HUES48 (cell line): ENCODE data around the gene VAMP1.

Experiments
- H3K27ac ChIP-seq: one replicate; pipeline ENCODE4 v1.7.0; 2013; ENCODE audit warnings: low read depth, low read length, inconsistent platforms
- H3K27me3 ChIP-seq: 2 replicates; pipeline ENCODE4 v1.6.1; 2013; ENCODE audit warnings: mild to moderate bottlenecking, low read length; ENCODE audit not compliant: control insufficient read depth, insufficient read depth
- H3K36me3 ChIP-seq: 2 replicates; pipeline ENCODE4 v1.6.1; 2013; ENCODE audit warnings: low read length; ENCODE audit not compliant: control insufficient read depth, insufficient read depth
- H3K4me1 ChIP-seq: 2 replicates; pipeline ENCODE4 v1.6.1; 2013; ENCODE audit warnings: mild to moderate bottlenecking, low read length; ENCODE audit not compliant: control insufficient read depth, insufficient read depth
- H3K4me3 ChIP-seq: 2 replicates; pipeline ENCODE4 v1.5.1; 2013; ENCODE audit warnings: mild to moderate bottlenecking, low read depth, low read length
- H3K9ac ChIP-seq: 2 replicates; pipeline ENCODE4 v1.6.1; 2013; ENCODE audit warnings: mild to moderate bottlenecking, low read depth, low read length, moderate library complexity
- H3K9me3 ChIP-seq: 2 replicates; pipeline ENCODE4 v1.6.1; 2013; ENCODE audit warnings: low read length; ENCODE audit not compliant: control insufficient read depth, insufficient read depth

The VAMP1 gene

GRCh38 chr12:6444704-6445688 lies 25.5 kb downstream of the VAMP1 start, which contains the start of gene CD27:
Gene CD27, plus strand, starts transcription at chr12:6444955. Its CDS starts 141 bp downstream, at chr12:6445096.
- no peaks in the 10 kb centered on the region for H3K9me3 ChIP-seq
- H3K36me3 ChIP-seq = no peaks in the 10 kb centered on the region
- H3K27ac ChIP-seq = no peak within 1 kb of the TSS
- H3K4me1 ChIP-seq = peaks cover 2% of the 10 kb centered on the region; the same call in 1 of the 2 replicates
- H3K9ac ChIP-seq = no peak within 1 kb of the TSS
- no peaks in the 10 kb centered on the region for H3K27me3 ChIP-seq
- no peak within 1 kb of the TSS for H3K4me3 ChIP-seq

- Histone ChIP-seq H3K4me3 (no peak overlapping the region), H3K9ac (no peak overlapping the region), H3K27me3 (no peaks in the 10 kb centered on the region), H3K36me3 (no peaks in the 10 kb centered on the region), H3K4me1 (no peaks in the 10 kb centered on the region), H3K27ac (no peak overlapping the region), H3K9me3 (no peaks in the 10 kb centered on the region)
Observed at GRCh38 chr12:6444031-6444430, 26.4 kb downstream of the VAMP1 start.

- Histone ChIP-seq H3K27ac (no peak overlapping the region), H3K9me3 (no peaks in the 10 kb centered on the region), H3K27me3 (no peaks in the 10 kb centered on the region), H3K36me3 (no peaks in the 10 kb centered on the region), H3K4me1 (no peaks in the 10 kb centered on the region), H3K4me3 (no peak overlapping the region), H3K9ac (no peak overlapping the region)
Observed at GRCh38 chr12:6443361-6443983, 27.0 kb downstream of the VAMP1 start.

GRCh38 chr12:6442836-6443235 lies 27.6 kb downstream of the VAMP1 start:
- Histone ChIP-seq H3K4me3 (no peak overlapping the region), H3K9ac (no peak overlapping the region), H3K9me3 (no peaks in the 10 kb centered on the region), H3K4me1 (no peaks in the 10 kb centered on the region), H3K36me3 (no peaks in the 10 kb centered on the region), H3K27me3 (no peaks in the 10 kb centered on the region), H3K27ac (no peak overlapping the region)

GRCh38 chr12:6440391-6440790 lies 30.1 kb downstream of the VAMP1 start:
- no peak overlapping the region for H3K9ac ChIP-seq
- H3K36me3 ChIP-seq = no peaks in the 10 kb centered on the region
- no peaks in the 10 kb centered on the region for H3K9me3 ChIP-seq
- H3K4me1 ChIP-seq = no peaks in the 10 kb centered on the region
- H3K27ac ChIP-seq = no peak overlapping the region
- H3K4me3 ChIP-seq = no peak overlapping the region
- no peaks in the 10 kb centered on the region for H3K27me3 ChIP-seq

- H3K36me3 ChIP-seq = no peaks in the 10 kb centered on the region
- H3K9ac ChIP-seq = no peak overlapping the region
- no peaks in the 10 kb centered on the region for H3K27me3 ChIP-seq
- no peak overlapping the region for H3K4me3 ChIP-seq
- peaks cover 15% of the 10 kb centered on the region for H3K4me1 ChIP-seq
- H3K27ac ChIP-seq = no peak overlapping the region
- no peaks in the 10 kb centered on the region for H3K9me3 ChIP-seq
Observed at GRCh38 chr12:6438345-6438744, 32.1 kb downstream of the VAMP1 start.

GRCh38 chr12:6437586-6437985 lies 32.9 kb downstream of the VAMP1 start:
- Histone ChIP-seq H3K9ac (no peak overlapping the region), H3K36me3 (no peaks in the 10 kb centered on the region), H3K27ac (no peak overlapping the region), H3K27me3 (no peaks in the 10 kb centered on the region), H3K9me3 (no peaks in the 10 kb centered on the region), H3K4me3 (no peak overlapping the region), H3K4me1 (peaks cover 17% of the 10 kb centered on the region)

- no peak overlapping the region for H3K27ac ChIP-seq
- no peak overlapping the region for H3K9ac ChIP-seq
- H3K4me1 ChIP-seq = peaks cover 17% of the 10 kb centered on the region
Observed at GRCh38 chr12:6435961-6436715, 34.3 kb downstream of the VAMP1 start.

GRCh38 chr12:6434205-6435140 lies 36.0 kb downstream of the VAMP1 start:
- Histone ChIP-seq H3K4me3 (no peak overlapping the region), H3K27me3 (no peaks in the 10 kb centered on the region), H3K4me1 (peaks cover 17% of the 10 kb centered on the region), H3K9ac (no peak overlapping the region), H3K27ac (no peak overlapping the region), H3K36me3 (no peaks in the 10 kb centered on the region), H3K9me3 (no peaks in the 10 kb centered on the region)

More at GRCh38 chr12:6435961-6436715, 34.3 kb downstream of the VAMP1 start:
- no peaks in the 10 kb centered on the region for H3K36me3 ChIP-seq
- no peaks in the 10 kb centered on the region for H3K27me3 ChIP-seq
- H3K4me3 ChIP-seq = no peak overlapping the region
- no peaks in the 10 kb centered on the region for H3K9me3 ChIP-seq

- H3K9me3 ChIP-seq = no peaks in the 10 kb centered on the region
- no peak overlapping the region for H3K4me3 ChIP-seq
- no peaks in the 10 kb centered on the region for H3K36me3 ChIP-seq
- H3K27me3 ChIP-seq = no peaks in the 10 kb centered on the region
- H3K4me1 ChIP-seq = peaks cover 17% of the 10 kb centered on the region
- no peak overlapping the region for H3K9ac ChIP-seq
- no peak overlapping the region for H3K27ac ChIP-seq
Observed at GRCh38 chr12:6432991-6433390, 37.5 kb downstream of the VAMP1 start.
